Esophagus (tissue), 2 donors: ENCODE results near the gene TMCC3. TPM values are rescaled to one million over a fixed set of nuclear protein-coding genes. Genes with fewer than 3 reads are reported as not detected.

Experiments
- H3K27ac ChIP-seq, 2 donors: one replicate each; pipeline ENCODE4 v1.5.1; 2013; ENCODE audit warnings: low read depth in 2 of 2, mild to moderate bottlenecking in 2 of 2, inconsistent platforms in 1 of 2, low read length in 1 of 2, moderate library complexity in 1 of 2
- H3K27me3 ChIP-seq, 2 donors: one replicate each; pipeline ENCODE4 v1.6.1; 2013; ENCODE audit warnings: low read length in 2 of 2, control low read depth in 1 of 2, mild to moderate bottlenecking in 1 of 2; ENCODE audit not compliant: insufficient read depth in 2 of 2, control insufficient read depth in 1 of 2
- H3K36me3 ChIP-seq, 2 donors: one replicate each; pipeline ENCODE4 v1.6.1; 2013; ENCODE audit warnings: low read length in 1 of 2; ENCODE audit not compliant: control insufficient read depth in 2 of 2, insufficient read depth in 2 of 2
- H3K4me1 ChIP-seq, 2 donors: one replicate each; pipeline ENCODE4 v1.6.1; 2013; ENCODE audit warnings: low read length in 1 of 2; ENCODE audit not compliant: control insufficient read depth in 2 of 2, insufficient read depth in 2 of 2
- H3K4me3 ChIP-seq, 2 donors: one replicate each; pipeline ENCODE4 v1.5.1; 2013; ENCODE audit warnings: low read length in 2 of 2, mild to moderate bottlenecking in 2 of 2, low read depth in 1 of 2, moderate library complexity in 1 of 2
- H3K9me3 ChIP-seq, 2 donors: one replicate each; pipeline ENCODE4 v1.6.1; 2013; ENCODE audit warnings: mild to moderate bottlenecking in 2 of 2, low read depth in 1 of 2, low read length in 1 of 2, moderate library complexity in 1 of 2; ENCODE audit not compliant: control insufficient read depth in 2 of 2, insufficient read depth in 1 of 2
- WGBS, 2 donors: extraction: QIAGEN DNeasy Blood & Tissue Kit; methylation state at CpG; one replicate each; pipeline ENCODE4 v1.1.7; 2013; 5-methylcytosine and 5-hydroxymethylcytosine counted together
- polyA plus RNA-seq, 2 donors: library from polyadenylated mRNA; stranded (reverse); fragments of 200-250 nt; gene quantifications; one replicate each; pipeline ENCODE4 v1.2.3, GENCODE V29; 2013
- donor health status: healthy with polysubstance abuse.
- donor health status: Bipolar disorder and iron deficiency.

TMCC3 gene
- polyA plus RNA-seq, 2 donors, result 2.5 to 3.0 TPM

DNA sequence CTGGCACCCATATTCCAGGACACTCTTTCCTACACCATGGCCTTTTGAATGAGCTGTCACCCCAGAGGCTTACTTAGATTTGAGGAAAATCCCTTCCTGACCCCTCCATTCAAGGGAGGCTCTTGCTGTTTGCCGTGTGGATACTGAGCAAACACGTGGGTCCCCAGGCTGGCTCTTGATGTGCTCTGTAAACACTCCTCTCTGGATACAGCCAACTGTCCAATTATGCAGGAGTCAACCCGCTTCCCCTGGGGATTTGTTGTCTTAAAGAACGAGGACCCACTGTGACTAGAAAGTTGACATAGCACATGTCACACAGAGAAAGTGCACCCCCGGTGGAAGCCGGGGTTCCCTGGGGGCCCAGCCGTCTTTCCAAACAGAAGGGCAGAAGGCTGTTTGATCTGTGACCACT, 114.8 kb downstream of the TMCC3 start:
- 47 to 48% methylated on average over 7 of the region's 7 CpGs for WGBS, 2 donors
- H3K4me1 ChIP-seq, result no peaks in the 10 kb centered on the region
- no peak overlapping the region for H3K4me3 ChIP-seq
- H3K9me3 ChIP-seq, result no peaks in the 10 kb centered on the region
- no peak overlapping the region for H3K27ac ChIP-seq
- no peaks in the 10 kb centered on the region for H3K27me3 ChIP-seq
- no peaks in the 10 kb centered on the region for H3K36me3 ChIP-seq

DNA sequence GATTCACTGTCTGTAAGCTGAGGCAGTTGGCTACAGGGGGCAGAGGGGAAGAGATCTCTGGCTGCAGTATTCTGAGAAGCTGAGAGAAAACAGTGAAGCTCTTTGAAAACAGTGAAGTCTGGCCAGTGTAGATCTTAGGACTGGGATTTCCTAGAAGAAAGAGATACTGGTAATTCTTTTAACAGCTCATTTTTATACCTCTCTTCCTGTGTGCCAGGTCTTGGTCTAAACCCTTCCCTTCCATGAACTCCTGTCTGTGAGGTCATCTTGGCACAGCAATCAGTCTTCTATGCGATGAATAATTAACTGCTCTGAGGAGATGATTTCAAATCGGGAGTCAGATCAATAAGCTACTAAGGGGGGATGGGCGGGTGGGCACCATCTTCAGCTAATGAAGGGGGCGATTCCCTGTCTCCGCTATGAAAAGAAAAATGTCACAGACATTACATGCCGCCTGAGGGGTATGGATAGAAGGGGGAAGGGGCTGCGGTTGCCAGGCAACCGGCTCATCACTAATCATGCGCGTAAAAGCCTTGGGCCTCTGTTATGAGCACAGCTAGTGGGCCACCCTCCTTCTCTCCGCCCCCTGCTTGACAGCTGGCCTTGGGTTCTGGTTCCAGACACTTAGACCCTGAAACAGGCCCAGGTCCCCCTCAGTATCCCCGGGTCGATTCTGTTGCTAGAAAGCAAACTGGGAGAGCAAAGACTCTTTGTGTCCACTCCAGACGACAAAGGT, 115.4 kb downstream of the TMCC3 start:
- Histone ChIP-seq H3K4me1 (no peaks in the 10 kb centered on the region), H3K36me3 (no peaks in the 10 kb centered on the region), H3K27ac (no peak overlapping the region), H3K27me3 (no peaks in the 10 kb centered on the region), H3K4me3 (no peak overlapping the region), H3K9me3 (no peaks in the 10 kb centered on the region)
- 61 to 80% methylated on average over 14 of the region's 14 CpGs for WGBS, 2 donors

DNA sequence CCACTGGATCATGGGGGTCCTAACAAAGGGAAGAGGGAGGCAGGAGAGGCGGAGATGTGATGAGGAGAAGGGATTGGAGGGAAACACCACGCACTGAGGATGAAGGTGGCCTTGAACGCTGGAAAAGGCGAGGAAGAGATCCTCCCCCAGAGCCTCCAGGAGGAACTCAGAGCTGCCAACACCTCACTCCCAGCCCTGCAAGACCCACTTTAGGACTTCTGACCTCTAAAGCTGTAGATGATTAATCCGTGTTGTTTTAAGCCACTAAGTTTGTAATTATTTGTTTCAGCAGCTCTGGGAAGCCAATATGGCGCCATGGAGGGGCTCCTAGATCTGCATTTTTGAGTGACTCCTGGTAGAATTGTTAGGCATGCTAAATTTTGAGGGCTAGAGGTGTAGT, 116.1 kb downstream of the TMCC3 start:
- no peaks in the 10 kb centered on the region for H3K27me3 ChIP-seq
- H3K36me3 ChIP-seq, result no peaks in the 10 kb centered on the region
- H3K4me1 ChIP-seq, result no peaks in the 10 kb centered on the region
- H3K9me3 ChIP-seq, result no peaks in the 10 kb centered on the region
- H3K4me3 ChIP-seq, result no peak overlapping the region
- H3K27ac ChIP-seq, result no peak overlapping the region
- 89 to 93% methylated on average over 6 of the region's 6 CpGs for WGBS, 2 donors

DNA sequence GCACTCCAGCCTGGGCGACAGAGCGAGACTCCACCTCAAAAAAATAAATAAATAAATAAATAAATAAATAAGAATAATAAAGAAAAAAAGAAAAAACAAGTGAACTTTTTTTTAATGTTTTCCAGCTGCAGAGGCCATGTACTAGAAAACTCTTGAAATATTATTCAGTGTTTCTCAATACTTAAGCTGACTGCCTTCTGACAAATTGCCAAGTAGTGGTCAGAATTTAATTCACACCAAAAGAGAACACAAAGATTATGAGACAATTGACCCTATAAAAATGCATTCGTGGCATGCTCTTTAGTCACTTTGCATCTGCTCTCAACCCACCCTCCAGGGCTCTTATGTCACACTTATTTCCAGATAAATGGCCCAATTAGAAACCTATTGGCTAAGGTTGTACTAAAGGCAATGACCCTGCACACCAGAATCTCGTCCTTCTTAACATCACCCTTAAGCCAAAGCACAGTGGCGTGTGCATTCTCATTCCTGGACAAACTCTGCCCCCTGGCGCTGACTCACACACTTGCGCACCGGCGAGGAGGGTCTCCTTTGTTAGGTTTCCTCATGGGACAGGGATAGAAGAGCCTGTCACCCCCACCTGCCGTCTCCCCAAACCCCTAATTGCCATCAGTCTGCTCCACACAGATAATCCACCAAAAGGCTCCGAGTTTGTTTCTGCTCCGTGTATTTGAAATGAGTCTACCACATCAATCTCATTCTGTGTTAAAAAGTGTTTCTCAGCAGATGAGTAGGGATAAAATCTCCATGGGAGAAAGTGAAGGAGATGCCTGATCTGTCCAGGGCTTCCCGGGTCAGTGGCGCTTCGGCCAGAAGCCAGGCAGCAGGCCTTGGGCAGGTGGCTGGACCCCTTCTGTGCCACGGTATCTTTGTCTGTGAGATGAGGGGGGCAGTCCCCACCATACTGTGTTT, 117.6 kb downstream of the TMCC3 start:
- H3K9me3 ChIP-seq, result no peaks in the 10 kb centered on the region
- no peak overlapping the region for H3K4me3 ChIP-seq
- no peaks in the 10 kb centered on the region for H3K4me1 ChIP-seq
- no peak overlapping the region for H3K27ac ChIP-seq
- no peaks in the 10 kb centered on the region for H3K36me3 ChIP-seq
- no peaks in the 10 kb centered on the region for H3K27me3 ChIP-seq
- 25 to 31% methylated on average over 16 of the region's 16 CpGs for WGBS, 2 donors

DNA sequence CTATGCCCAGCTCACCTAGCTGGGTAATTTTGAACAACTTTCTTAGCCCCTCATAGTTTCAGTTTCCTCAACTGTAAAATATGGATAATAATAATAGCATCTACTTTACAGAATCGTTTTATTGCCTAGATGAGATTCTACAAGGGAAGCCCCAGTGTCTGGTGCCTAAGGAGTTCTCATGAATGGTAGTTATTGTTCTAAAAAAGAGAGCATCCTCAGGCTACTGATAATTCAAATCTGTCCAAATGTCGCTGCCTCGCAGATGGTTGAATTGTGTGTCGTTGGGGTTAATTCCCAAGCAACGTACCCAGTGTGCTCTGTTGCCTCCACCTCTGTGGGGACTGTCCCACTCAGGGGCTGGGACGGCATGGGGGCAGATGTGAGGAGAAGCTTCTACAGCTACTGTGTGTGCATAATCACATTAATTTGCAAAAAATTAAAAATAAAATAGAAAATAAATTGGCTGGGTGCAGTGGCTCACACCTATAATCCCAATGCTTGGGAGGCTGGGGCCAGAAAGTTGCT, 119.1 kb downstream of the TMCC3 start:
- WGBS, 2 donors, result 91% methylated on average over 6 of the region's 6 CpGs
- Histone ChIP-seq H3K4me1 (no peaks in the 10 kb centered on the region), H3K27me3 (no peaks in the 10 kb centered on the region), H3K36me3 (no peaks in the 10 kb centered on the region), H3K27ac (no peak overlapping the region), H3K4me3 (no peak overlapping the region), H3K9me3 (no peaks in the 10 kb centered on the region)

DNA sequence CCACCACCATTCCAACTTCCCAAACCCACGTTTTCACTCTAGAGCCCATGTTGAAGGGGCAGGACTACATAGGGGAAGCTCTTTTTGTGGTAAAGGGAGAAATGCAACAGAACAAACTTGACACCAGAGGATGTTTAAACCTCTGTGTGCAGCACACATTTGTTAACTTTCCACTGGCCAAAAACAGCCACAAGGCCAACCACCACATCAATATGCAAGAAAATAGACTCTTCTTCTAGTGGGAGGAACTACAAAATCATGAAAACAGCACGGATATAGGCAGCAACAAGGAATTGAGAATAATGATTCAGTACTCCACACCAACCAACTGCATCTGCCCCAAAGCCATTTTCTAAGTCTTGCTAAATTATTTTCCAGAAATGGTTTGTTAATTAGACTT, 124.4 kb downstream of the TMCC3 start:
- no peaks in the 10 kb centered on the region for H3K9me3 ChIP-seq
- H3K4me3 ChIP-seq, result no peak overlapping the region
- 48 to 55% methylated on average over 2 of the region's 2 CpGs for WGBS, 2 donors
- no peaks in the 10 kb centered on the region for H3K4me1 ChIP-seq
- H3K27me3 ChIP-seq, result no peaks in the 10 kb centered on the region
- H3K27ac ChIP-seq, result no peak overlapping the region
- no peaks in the 10 kb centered on the region for H3K36me3 ChIP-seq

Other genes with a start within 250 kb of the TMCC3 start
- gene CEP83, start 190.7 kb downstream of the TMCC3 start, polyA plus RNA-seq, result 1 to 10 TPM; 4.7 to 8.3 TPM